ENCODE data around the gene DCUN1D5. TPM values are rescaled to one million over a fixed set of nuclear protein-coding genes. Genes with fewer than 3 reads are reported as not detected.

Gene DCUN1D5
- polyA plus RNA-seq, 1 experiment = 62.3 TPM

DNA sequence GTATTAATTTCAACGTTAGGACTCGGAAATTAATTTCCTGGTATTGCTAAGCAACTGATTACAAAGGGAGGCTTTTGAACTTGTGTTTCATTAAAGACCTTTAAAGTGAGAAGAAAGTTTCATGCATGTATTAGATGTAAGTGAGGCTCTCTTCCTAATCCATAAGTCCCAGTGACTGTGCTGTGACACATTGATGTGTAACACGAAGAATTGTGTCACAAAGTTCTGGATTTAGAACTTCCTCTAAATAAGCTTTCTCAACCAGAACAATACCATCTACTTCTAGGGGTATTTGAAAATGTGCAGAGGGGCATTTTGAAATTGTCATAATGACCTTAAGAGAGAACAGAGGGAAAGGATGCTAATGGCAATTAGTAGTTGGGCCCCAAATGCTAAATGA, 14.4 kb downstream of the DCUN1D5 start:
- Histone ChIP-seq H3K27me3 (ENCODE audit: control insufficient read depth, insufficient read depth, low read length) (no peaks in the 10 kb centered on the region), H3K27ac (ENCODE audit: low read depth, low read length) (no peak overlapping the region), H3K4me3 (ENCODE audit: low read depth, low read length) (no peak overlapping the region), H3K9me3 (ENCODE audit: control insufficient read depth, insufficient read depth, low read length) (no peaks in the 10 kb centered on the region)
- ChIA-PET CTCF (no interaction called here), POLR2A (no interaction called here)
- no peak for DNase-seq (ENCODE audit: low read depth, low spot score)
- TF ChIP-seq, protein P1, sequence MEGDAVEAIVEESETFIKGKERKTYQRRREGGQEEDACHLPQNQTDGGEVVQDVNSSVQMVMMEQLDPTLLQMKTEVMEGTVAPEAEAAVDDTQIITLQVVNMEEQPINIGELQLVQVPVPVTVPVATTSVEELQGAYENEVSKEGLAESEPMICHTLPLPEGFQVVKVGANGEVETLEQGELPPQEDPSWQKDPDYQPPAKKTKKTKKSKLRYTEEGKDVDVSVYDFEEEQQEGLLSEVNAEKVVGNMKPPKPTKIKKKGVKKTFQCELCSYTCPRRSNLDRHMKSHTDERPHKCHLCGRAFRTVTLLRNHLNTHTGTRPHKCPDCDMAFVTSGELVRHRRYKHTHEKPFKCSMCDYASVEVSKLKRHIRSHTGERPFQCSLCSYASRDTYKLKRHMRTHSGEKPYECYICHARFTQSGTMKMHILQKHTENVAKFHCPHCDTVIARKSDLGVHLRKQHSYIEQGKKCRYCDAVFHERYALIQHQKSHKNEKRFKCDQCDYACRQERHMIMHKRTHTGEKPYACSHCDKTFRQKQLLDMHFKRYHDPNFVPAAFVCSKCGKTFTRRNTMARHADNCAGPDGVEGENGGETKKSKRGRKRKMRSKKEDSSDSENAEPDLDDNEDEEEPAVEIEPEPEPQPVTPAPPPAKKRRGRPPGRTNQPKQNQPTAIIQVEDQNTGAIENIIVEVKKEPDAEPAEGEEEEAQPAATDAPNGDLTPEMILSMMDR (IDR thresholded peaks at IDR 0.05; ENCODE audit: low read depth, low read length) = no peak

DNA sequence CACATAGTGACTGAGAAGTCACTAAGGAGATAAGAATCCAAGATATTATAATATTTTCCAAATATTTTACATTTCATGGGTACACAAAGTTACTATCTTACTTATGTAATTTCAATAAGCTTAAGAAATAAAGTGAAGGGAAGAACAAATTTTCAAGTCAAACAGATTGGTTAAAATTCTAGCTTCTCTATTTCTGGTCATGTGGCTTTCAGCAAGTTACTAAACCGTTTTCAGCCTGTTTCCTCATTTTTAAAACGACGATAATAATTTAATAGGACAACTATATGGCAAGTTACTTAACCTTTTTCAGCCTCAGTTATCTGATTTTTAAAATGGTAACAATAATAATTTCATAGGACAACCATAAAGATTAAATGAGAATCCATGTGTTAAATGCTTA, 15.6 kb downstream of the DCUN1D5 start:
- ChIA-PET CTCF (interaction anchor here (0.6 kb wide), 1 partner anchor 33 kb away, joined by 3 read pairs; the partner anchor contains the start of gene DYNC2H1), POLR2A (no interaction called here)
- Histone ChIP-seq H3K27me3 (ENCODE audit: control insufficient read depth, insufficient read depth, low read length) (no peaks in the 10 kb centered on the region), H3K4me3 (ENCODE audit: low read depth, low read length) (no peak overlapping the region), H3K9me3 (ENCODE audit: control insufficient read depth, insufficient read depth, low read length) (no peaks in the 10 kb centered on the region), H3K27ac (ENCODE audit: low read depth, low read length) (no peak overlapping the region)
- TF ChIP-seq, protein P1 (IDR thresholded peaks at IDR 0.05; ENCODE audit: low read depth, low read length) = no peak
- DNase-seq (ENCODE audit: low read depth, low spot score) = no peak

DNA sequence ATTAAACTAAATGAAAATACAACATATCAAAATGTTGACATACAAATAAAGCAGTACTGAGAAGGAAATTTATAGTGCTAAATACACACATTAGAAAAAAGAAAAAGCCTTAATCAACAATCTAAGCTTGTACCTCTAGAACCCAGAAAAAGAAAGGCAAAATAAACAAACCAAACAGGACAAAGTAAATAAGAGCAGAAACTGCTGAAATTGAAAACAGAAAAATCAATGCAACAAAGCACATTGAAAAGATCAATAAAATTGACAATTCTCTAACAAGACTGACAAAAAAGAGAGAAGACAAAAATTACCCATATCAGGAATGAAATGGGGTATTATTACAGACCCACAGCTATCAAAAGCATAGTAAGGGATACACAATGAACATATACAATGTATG, 21.0 kb downstream of the DCUN1D5 start:
- CTCF ChIA-PET = interaction anchor here (0.6 kb wide), 1 partner anchor 14 kb away, joined by 3 read pairs; no protein-coding TSS in a partner anchor
- no peak for DNase-seq (ENCODE audit: low read depth, low spot score)
- Histone ChIP-seq H3K27ac (ENCODE audit: low read depth, low read length) (no peak overlapping the region), H3K9me3 (ENCODE audit: control insufficient read depth, insufficient read depth, low read length) (no peaks in the 10 kb centered on the region), H3K4me3 (ENCODE audit: low read depth, low read length) (no peak overlapping the region), H3K27me3 (ENCODE audit: control insufficient read depth, insufficient read depth, low read length) (no peaks in the 10 kb centered on the region)
- POLR2A ChIA-PET = no interaction called here
- TF ChIP-seq, protein P1 (IDR thresholded peaks at IDR 0.05; ENCODE audit: low read depth, low read length) = no peak

DNA sequence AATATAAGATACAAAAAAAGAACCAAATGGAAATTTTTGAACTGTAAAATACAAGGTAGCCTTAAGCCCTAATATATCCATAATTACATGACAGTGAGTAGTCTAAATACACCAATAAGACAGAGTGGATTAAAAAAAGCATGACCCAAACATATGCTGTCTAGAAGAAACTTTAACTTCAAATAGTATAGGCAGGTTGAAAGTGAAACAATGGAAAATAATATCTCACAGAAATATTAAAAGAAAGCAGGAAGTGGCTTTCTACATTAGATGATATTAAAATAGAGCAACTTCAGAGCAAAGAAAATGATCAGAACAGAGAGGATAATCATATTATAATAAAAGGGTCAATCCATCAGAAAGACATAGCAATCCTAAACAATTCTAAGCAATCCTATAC, 21.8 kb downstream of the DCUN1D5 start:
- Histone ChIP-seq H3K4me3 (ENCODE audit: low read depth, low read length) (no peak overlapping the region), H3K27ac (ENCODE audit: low read depth, low read length) (no peak overlapping the region), H3K9me3 (ENCODE audit: control insufficient read depth, insufficient read depth, low read length) (no peaks in the 10 kb centered on the region), H3K27me3 (ENCODE audit: control insufficient read depth, insufficient read depth, low read length) (no peaks in the 10 kb centered on the region)
- CTCF ChIA-PET = interaction anchor here (0.6 kb wide), 1 partner anchor 102 kb away, joined by 4 read pairs; no protein-coding TSS in a partner anchor
- POLR2A ChIA-PET = no interaction called here
- DNase-seq (ENCODE audit: low read depth, low spot score) = no peak
- TF ChIP-seq, protein P1 (IDR thresholded peaks at IDR 0.05; ENCODE audit: low read depth, low read length) = no peak

DNA sequence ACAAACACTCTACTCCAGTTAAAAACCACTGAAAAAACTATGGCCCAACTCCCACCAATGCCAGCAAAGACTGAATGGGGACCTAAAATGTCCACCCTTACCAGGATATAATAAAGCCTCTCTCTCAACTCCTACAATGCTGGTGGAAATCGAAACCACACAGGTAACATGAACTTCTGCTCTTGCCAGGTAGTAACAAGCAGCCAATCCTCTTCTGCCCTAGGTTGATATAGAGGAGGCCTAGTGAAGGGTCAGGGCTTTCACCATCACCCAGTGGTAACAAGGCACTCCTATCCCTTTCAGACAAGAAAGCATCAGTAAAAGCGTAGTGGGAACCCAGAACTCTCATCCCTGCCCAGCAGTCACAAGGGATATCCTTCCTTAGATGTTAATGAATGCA, 22.6 kb downstream of the DCUN1D5 start:
- POLR2A ChIA-PET = no interaction called here
- CTCF ChIA-PET = interaction anchor here (0.6 kb wide), 1 partner anchor 102 kb away, joined by 4 read pairs; no protein-coding TSS in a partner anchor
- Histone ChIP-seq H3K27ac (ENCODE audit: low read depth, low read length) (no peak overlapping the region), H3K4me3 (ENCODE audit: low read depth, low read length) (no peak overlapping the region), H3K27me3 (ENCODE audit: control insufficient read depth, insufficient read depth, low read length) (no peaks in the 10 kb centered on the region), H3K9me3 (ENCODE audit: control insufficient read depth, insufficient read depth, low read length) (no peaks in the 10 kb centered on the region)
- TF ChIP-seq, protein P1 (IDR thresholded peaks at IDR 0.05; ENCODE audit: low read depth, low read length) = no peak
- DNase-seq (ENCODE audit: low read depth, low spot score) = no peak
